ENCODE results near the gene CD300H. TPM values are rescaled to one million over a fixed set of nuclear protein-coding genes. Genes with fewer than 3 reads are reported as not detected.
"Not testable (repeated sequence)": the region's sequence is repeated elsewhere in the genome, so short reads cannot be mapped to it uniquely, and the experiment has no call there.

Gene CD300H
- total RNA-seq, 1 donor from 2014 or later = not detected

- no peak for TF ChIP-seq CTCF (IDR thresholded peaks at IDR 0.05; ENCODE audit: partially characterized antibody, unreplicated experiment)
- no peaks in the 10 kb centered on the region for H3K4me1 Mint-ChIP-seq (ENCODE audit: low read depth, unreplicated experiment)
- no peak for DNase-seq
- no peak overlapping the region for H3K27ac Mint-ChIP-seq (ENCODE audit: unreplicated experiment)
- no peak overlapping the region for H3K4me3 Mint-ChIP-seq (ENCODE audit: unreplicated experiment)
- peaks cover 2% of the 10 kb centered on the region for H3K9me3 Mint-ChIP-seq (ENCODE audit: unreplicated experiment)
- peaks cover 7% of the 10 kb centered on the region for H3K36me3 Mint-ChIP-seq (ENCODE audit: unreplicated experiment)
- H3K27me3 Mint-ChIP-seq (ENCODE audit: unreplicated experiment) = peaks cover 10% of the 10 kb centered on the region
These were observed 11.7 kb upstream of the CD300H start for GRCh38 chr17:74578979-74579378.

- TF ChIP-seq CTCF (IDR thresholded peaks at IDR 0.05; ENCODE audit: partially characterized antibody, unreplicated experiment) = no peak
- Mint-ChIP-seq H3K9me3 (ENCODE audit: unreplicated experiment) (peaks cover 2% of the 10 kb centered on the region), H3K4me3 (ENCODE audit: unreplicated experiment) (no peak overlapping the region), H3K36me3 (ENCODE audit: unreplicated experiment) (no peaks in the 10 kb centered on the region), H3K4me1 (ENCODE audit: low read depth, unreplicated experiment) (peaks cover 3% of the 10 kb centered on the region), H3K27me3 (ENCODE audit: unreplicated experiment) (peaks cover 7% of the 10 kb centered on the region), H3K27ac (ENCODE audit: unreplicated experiment) (no peak overlapping the region)
- DNase-seq = no peak
These were observed 7.3 kb upstream of the CD300H start for GRCh38 chr17:74574489-74575142.

GRCh38 chr17:74573635-74574034 lies 6.3 kb upstream of the CD300H start:
- H3K4me3 Mint-ChIP-seq (ENCODE audit: unreplicated experiment); DNase-seq; H3K36me3 Mint-ChIP-seq (ENCODE audit: unreplicated experiment); H3K9me3 Mint-ChIP-seq (ENCODE audit: unreplicated experiment); H3K27ac Mint-ChIP-seq (ENCODE audit: unreplicated experiment); H3K4me1 Mint-ChIP-seq (ENCODE audit: low read depth, unreplicated experiment); H3K27me3 Mint-ChIP-seq (ENCODE audit: unreplicated experiment): not testable (repeated sequence)

- no peak for TF ChIP-seq CTCF (IDR thresholded peaks at IDR 0.05; ENCODE audit: partially characterized antibody, unreplicated experiment)
- Mint-ChIP-seq H3K27me3 (ENCODE audit: unreplicated experiment) (peaks cover 5% of the 10 kb centered on the region), H3K36me3 (ENCODE audit: unreplicated experiment) (peaks cover 3% of the 10 kb centered on the region), H3K9me3 (ENCODE audit: unreplicated experiment) (peaks cover 2% of the 10 kb centered on the region), H3K4me1 (ENCODE audit: low read depth, unreplicated experiment) (peaks cover 8% of the 10 kb centered on the region), H3K27ac (ENCODE audit: unreplicated experiment) (no peak overlapping the region), H3K4me3 (ENCODE audit: unreplicated experiment) (no peak overlapping the region)
- DNase-seq = no peak
These were observed 5.9 kb upstream of the CD300H start for GRCh38 chr17:74573169-74573568.

- Mint-ChIP-seq H3K9me3 (ENCODE audit: unreplicated experiment) (no peaks in the 10 kb centered on the region), H3K36me3 (ENCODE audit: unreplicated experiment) (peaks cover 5% of the 10 kb centered on the region), H3K27ac (ENCODE audit: unreplicated experiment) (no peak overlapping the region), H3K27me3 (ENCODE audit: unreplicated experiment) (peaks cover 3% of the 10 kb centered on the region), H3K4me3 (ENCODE audit: unreplicated experiment) (no peak overlapping the region), H3K4me1 (ENCODE audit: low read depth, unreplicated experiment) (peaks cover 11% of the 10 kb centered on the region)
- no peak for DNase-seq
- TF ChIP-seq CTCF (IDR thresholded peaks at IDR 0.05; ENCODE audit: partially characterized antibody, unreplicated experiment) = no peak
These were observed 4.4 kb upstream of the CD300H start for GRCh38 chr17:74571621-74572270.
